NCI-H2227 (cell line): Measurements from ENCODE around the gene TAL1.
A peak's percentile ranks its signal among the peaks of the same experiment; 100 is the strongest.

Experiments used
- DNase-seq: peaks from one replicate; lab custom pipeline; 2025; ENCODE audit not compliant: unreplicated experiment; lab: John Stamatoyannopoulos, UW

The TAL1 gene

GRCh38 chr1:47178020-47178419, 54.0 kb downstream of the TAL1 start:
- DNase-seq, result no peak

GRCh38 chr1:47175227-47175934, 56.6 kb downstream of the TAL1 start:
- peak; percentile 71 for DNase-seq

GRCh38 chr1:47174656-47175020, 57.4 kb downstream of the TAL1 start:
- DNase-seq, result no peak

- DNase-seq, result no peak
These were observed 59.2 kb downstream of the TAL1 start for GRCh38 chr1:47172782-47173181.
